WERI-Rb-1 (cell line): ENCODE data around the gene PRKCE.

Experiments used
- DNase-seq: peaks from one replicate; pipeline ENCODE4 v3.0.0-alpha.2; 2020
- H3K27ac ChIP-seq: fragments of 250-450 bp; sonication (Bioruptor Pico); 2 replicates; pipeline ENCODE4 v1.5.1; 2020; ENCODE audit warnings: mild to moderate bottlenecking, moderate library complexity
- H3K27me3 ChIP-seq: fragments of 250-450 bp; sonication (Bioruptor Pico); 2 replicates; pipeline ENCODE4 v1.5.1; 2021; ENCODE audit warnings: mild to moderate bottlenecking, low read depth, moderate library complexity; ENCODE audit not compliant: insufficient read depth, severe bottlenecking
- H3K36me3 ChIP-seq: fragments of 250-450 bp; sonication (Bioruptor Pico); 2 replicates; pipeline ENCODE4 v1.5.1; 2020; ENCODE audit warnings: mild to moderate bottlenecking, moderate library complexity
- H3K4me3 ChIP-seq: 2 replicates; pipeline ENCODE4 v1.5.1; 2011; ENCODE audit warnings: low read depth, mild to moderate bottlenecking, control low read depth, low read length
- H3K9me3 ChIP-seq: fragments of 250-450 bp; sonication (Bioruptor Pico); 2 replicates; pipeline ENCODE4 v1.5.1; 2021; ENCODE audit warnings: mild to moderate bottlenecking, moderate library complexity; ENCODE audit not compliant: severe bottlenecking
- CTCF ChIP-seq: IDR thresholded peaks from 2 replicates; pipeline ENCODE4 v1.5.1; 2011; ENCODE audit warnings: low read depth, mild to moderate bottlenecking, control low read depth, inconsistent platforms, low read length

The PRKCE gene

DNA sequence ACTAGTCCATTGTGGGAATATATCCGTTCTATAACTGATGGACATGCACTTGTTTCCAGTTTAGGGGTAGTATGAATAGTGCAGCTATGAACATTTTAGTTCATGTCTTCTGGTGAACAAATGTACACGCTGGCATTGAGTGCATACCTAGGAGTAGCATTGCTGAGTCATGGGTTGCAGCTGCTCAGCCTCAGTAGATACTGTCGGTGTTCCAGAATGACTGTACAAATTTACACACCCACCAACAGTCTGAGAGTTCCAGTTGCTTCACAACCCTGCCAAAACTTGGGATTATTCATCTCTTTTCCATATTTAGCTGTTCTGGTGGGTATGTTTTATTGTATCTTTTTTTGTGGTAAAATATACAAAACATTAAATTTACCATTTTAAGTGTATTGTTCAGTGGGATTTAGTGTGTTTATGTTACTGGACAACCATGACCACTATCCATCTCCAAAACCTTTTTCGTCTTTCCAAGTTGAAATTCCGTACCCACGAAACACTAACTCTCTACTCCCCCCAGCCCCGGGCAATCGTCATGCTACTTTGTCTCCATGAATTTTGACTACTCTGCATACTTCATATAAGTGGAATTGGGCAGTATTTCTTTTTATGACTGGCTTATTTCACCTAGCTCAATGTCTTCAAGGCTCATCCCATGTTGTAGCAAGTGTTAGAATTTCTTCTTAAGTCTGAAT, 281.0 kb downstream of the PRKCE start:
- H3K27me3 ChIP-seq = no peaks in the 10 kb centered on the region
- no peak overlapping the region for H3K4me3 ChIP-seq
- no peaks in the 10 kb centered on the region for H3K9me3 ChIP-seq
- no peak overlapping the region for H3K27ac ChIP-seq
- no peaks in the 10 kb centered on the region for H3K36me3 ChIP-seq
- TF ChIP-seq CTCF = no peak
- DNase-seq = no peak

GRCh38 chr2:45935791-45936622, 284.5 kb downstream of the PRKCE start:
- no peaks in the 10 kb centered on the region for H3K9me3 ChIP-seq
- peak overlapping the region; percentile 16; the same call in 1 of the 2 replicates for H3K27ac ChIP-seq
- H3K27me3 ChIP-seq = no peaks in the 10 kb centered on the region
- peak; percentile 91 for DNase-seq
- H3K4me3 ChIP-seq = no peak overlapping the region
- no peaks in the 10 kb centered on the region for H3K36me3 ChIP-seq
- TF ChIP-seq CTCF = peak; percentile 86

- no peak for DNase-seq
- H3K4me3 ChIP-seq = no peak overlapping the region
- H3K27me3 ChIP-seq = no peaks in the 10 kb centered on the region
- no peaks in the 10 kb centered on the region for H3K9me3 ChIP-seq
- no peaks in the 10 kb centered on the region for H3K36me3 ChIP-seq
- TF ChIP-seq CTCF = no peak
- no peak overlapping the region for H3K27ac ChIP-seq
These were observed 285.1 kb downstream of the PRKCE start for GRCh38 chr2:45936623-45936979.

DNA sequence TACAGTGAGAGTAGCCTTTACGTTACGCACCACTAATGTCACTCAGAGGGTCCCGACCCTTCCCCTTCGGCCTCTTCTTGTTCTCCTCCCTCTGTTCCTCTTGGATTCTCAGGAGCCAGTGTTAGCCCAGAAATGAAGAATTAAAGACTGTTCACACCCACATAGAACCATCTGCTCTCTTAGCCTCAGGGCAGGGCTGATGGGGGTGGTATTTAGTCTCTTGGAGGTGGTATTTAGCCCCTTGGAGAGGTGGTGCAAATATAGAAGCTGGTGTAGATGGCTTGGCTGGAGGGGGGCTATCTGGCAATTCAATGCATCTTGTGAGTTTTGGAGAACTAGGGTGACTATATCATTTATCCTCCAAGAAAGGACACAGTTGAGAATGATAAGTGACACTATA, 286.5 kb downstream of the PRKCE start:
- Histone ChIP-seq H3K27me3 (no peaks in the 10 kb centered on the region), H3K27ac (no peak overlapping the region), H3K36me3 (no peaks in the 10 kb centered on the region), H3K9me3 (no peaks in the 10 kb centered on the region), H3K4me3 (no peak overlapping the region)
- no peak for DNase-seq
- TF ChIP-seq CTCF = no peak

DNA sequence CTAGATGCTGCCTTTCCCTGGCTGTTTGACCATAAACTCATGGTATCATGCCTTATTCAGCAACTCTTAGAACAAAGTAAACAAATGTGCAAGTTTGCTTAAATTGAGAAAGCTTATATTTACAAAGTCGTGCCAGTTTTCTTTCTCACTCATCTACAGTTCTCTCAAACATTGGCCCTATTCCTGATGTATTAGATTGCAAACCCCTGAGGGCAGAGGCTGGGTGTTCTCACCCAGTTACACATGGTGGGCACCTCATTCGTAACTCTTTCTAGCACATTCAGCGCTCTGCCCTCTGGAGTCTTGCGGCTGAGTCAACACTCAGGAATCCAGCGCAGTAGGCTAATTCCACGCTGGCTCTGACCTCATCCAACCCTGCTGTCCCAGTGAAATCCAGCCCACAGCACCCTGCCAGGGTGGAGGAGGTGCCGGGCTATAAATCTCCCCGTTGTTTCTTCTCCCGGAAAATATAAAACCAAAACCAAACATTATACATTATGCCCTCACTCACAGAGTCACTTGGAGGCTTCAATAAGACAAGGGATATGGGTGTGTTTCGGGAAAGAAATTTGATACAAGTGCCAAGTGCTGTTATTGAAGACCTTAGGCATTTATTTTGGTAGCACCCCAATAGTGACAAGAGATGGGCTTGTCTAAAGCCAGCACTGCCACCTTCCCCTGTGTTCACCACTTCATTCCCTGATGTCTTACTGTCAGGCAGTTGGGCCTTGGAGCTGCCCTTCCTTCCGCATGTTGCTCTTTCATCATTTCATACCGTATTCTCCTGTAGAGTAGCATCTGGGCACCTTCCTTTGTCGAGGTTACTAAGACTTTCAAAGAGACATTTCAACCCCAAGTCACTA, 287.4 kb downstream of the PRKCE start:
- DNase-seq = peak; percentile 84
- peak overlapping the region; percentile 12; the same call in 1 of the 2 replicates for H3K4me3 ChIP-seq
- TF ChIP-seq CTCF = peak; percentile 14; the same call in 1 of the 2 replicates
- peak overlapping the region; percentile 16; the same call in 1 of the 2 replicates for H3K27ac ChIP-seq
- H3K27me3 ChIP-seq = no peaks in the 10 kb centered on the region
- H3K9me3 ChIP-seq = no peaks in the 10 kb centered on the region
- no peaks in the 10 kb centered on the region for H3K36me3 ChIP-seq
